Mammary epithelial cell (primary cell): Measurements from ENCODE around the gene ARHGAP15.

ENCODE experiments used
- CTCF ChIP-seq, 2 donors: IDR thresholded peaks in 1 of 2; conservative IDR thresholded peaks in 1 of 2; 2 replicates each; pipeline ENCODE4 v1.5.1; 2011 to 2012; ENCODE audit warnings: inconsistent platforms in 2 of 2, low read length in 2 of 2, mild to moderate bottlenecking in 2 of 2, control low read depth in 1 of 2, low read depth in 1 of 2; ENCODE audit not compliant: insufficient read depth in 1 of 2; ENCODE audit errors: extremely low read depth in 1 of 2
- EZH2 ChIP-seq: IDR thresholded peaks from 2 replicates; pipeline ENCODE4 v1.6.1; 2012; ENCODE audit warnings: low read length, inconsistent platforms, borderline replicate concordance

GRCh38 chr2:143726151-143726845 lies 597.1 kb downstream of the ARHGAP15 start:
- TF ChIP-seq CTCF (conservative IDR thresholded peaks at IDR 0.05 in 1 of 2, IDR thresholded peaks at IDR 0.05 in 1 of 2; ENCODE audit: extremely low read depth in 1 of 2, insufficient read depth in 1 of 2, low read depth in 1 of 2, low read length in 2 of 2) (no peak), EZH2 (no peak)
